HG03571 (cell line): ENCODE data around the gene PHKG1.
"Not testable (repeated sequence)": the region's sequence is repeated elsewhere in the genome, so short reads cannot be mapped to it uniquely, and the experiment has no call there.

Experiments
- ATAC-seq: cut with Tn5 transposase; IDR thresholded peaks from one replicate; pipeline ENCODE4 v1.9.1; 2021; ENCODE audit not compliant: unreplicated experiment

The PHKG1 gene

DNA sequence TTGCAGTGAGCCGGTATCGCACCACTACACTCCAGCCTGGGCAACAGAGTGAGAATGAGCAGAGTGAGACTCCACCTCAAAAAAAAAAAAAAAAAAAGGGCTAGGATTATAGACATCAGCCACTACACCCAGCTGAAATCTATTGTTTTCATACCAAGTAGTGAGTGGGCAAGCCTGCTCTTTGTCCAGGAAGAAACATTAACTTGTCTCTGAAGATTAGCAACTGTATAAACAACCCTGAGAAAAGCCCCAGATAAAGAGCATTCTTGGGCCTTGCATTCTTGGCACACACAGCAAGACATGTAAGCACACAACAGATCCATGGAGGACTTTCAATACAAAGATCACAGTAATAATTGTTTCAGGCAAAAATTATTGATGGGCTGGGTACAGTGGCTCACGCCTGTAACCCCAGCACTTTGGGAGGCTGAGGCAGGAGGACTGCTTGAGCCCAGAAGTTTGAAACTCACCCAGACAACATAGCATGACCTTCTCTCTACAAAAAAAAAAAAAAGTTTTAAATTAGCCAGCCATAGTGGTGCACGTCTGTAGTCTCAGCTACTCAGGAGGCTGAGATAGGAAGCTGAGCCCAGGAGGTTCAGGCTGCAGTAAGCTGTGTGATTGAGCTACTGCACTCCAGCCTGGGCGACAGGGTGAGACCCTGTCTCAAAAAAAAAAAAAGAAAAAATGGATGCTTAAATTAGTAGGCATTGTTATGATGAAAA is 45.9 kb downstream of the PHKG1 start:
- no peak for ATAC-seq

DNA sequence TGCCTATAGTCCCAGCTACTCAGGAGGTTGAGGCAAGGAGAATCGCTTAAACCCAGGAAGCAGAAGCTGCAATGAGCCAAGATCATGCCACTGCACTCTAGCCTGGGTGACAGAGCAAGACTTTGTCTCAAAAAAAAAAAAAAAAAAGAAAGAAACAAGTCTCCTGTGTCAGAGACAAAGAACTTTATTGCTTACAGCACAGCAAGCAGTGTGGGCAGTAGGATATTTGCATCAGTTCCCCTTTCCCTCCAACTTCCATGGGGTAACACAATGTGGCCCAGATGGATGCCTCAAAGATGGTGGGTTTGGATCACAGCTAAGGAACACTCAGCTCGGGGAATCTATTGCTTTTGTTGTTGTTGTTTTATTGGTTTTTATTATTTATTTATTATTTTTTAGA is 47.0 kb downstream of the PHKG1 start:
- not testable (repeated sequence) for ATAC-seq

DNA sequence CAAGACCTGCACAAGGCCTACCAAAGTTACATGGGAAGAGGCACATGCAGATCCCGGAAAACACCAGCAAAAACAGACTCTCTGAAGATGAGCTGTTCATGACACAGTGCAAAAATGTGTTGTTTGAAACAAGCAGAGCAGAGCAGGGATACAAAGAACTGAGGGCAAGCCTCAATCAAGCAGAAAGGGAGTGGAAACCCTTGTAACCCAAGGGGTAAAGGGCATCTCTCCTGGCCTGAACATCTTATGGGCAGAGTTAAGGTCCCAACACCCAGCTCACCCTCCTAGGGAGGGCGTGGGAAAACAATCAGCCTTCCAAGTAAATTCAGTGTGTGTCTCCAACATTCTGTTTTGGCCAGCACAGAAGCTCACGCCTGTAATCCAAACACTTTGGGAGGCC is 52.0 kb downstream of the PHKG1 start:
- ATAC-seq, result no peak

- peak; percentile 98 for ATAC-seq
These were observed 58.9 kb downstream of the PHKG1 start for GRCh38 chr7:56033671-56034432.

- ATAC-seq, result not testable (repeated sequence)
These were observed 60.2 kb downstream of the PHKG1 start for GRCh38 chr7:56032578-56032977.

GRCh38 chr7:56031556-56031955 is 61.2 kb downstream of the PHKG1 start:
- ATAC-seq, result not testable (repeated sequence)

DNA sequence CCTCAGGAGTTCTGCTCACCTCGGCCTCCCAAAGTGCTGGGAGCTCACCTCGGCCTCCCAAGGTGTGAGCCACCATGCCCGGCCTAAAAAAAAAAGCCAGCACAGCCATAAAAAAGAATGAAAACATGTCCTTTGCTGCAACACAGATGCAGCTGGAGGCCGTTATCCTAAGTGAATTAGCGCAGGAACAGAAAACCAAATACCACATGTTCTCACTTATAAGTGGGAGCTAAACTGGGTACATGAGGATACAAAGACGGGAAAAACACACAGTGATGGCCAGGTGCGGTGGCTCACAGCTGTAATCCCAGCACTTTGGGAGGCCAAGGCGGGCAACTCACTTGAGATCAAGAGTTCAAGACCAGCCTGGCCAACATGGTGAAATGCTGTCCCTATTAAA is 62.4 kb downstream of the PHKG1 start:
- ATAC-seq, result no peak
